GM21737 (cell line): ENCODE measurements around the gene CMTM2.
"Not testable (repeated sequence)": the region's sequence is repeated elsewhere in the genome, so short reads cannot be mapped to it uniquely, and the experiment has no call there.

ENCODE experiments used
- ATAC-seq: cut with Tn5 transposase; IDR thresholded peaks from one replicate; pipeline ENCODE4 v1.9.1; 2021; ENCODE audit warnings: mild to moderate bottlenecking, moderate library complexity; ENCODE audit not compliant: unreplicated experiment

The CMTM2 gene

GRCh38 chr16:66552286-66553177, 26.7 kb upstream of the CMTM2 start, which contains the start of gene CKLF:
CKLF (plus strand) TSS chr16:66552576; CDS start chr16:66552716, 140 bp downstream.
- ATAC-seq: peak; percentile 72

- ATAC-seq: no peak
Observed at GRCh38 chr16:66553223-66553622, 26.0 kb upstream of the CMTM2 start.

- no peak for ATAC-seq
Observed at GRCh38 chr16:66554021-66554420, 25.2 kb upstream of the CMTM2 start.

- ATAC-seq: no peak
Observed at GRCh38 chr16:66554495-66554894, 24.8 kb upstream of the CMTM2 start.

GRCh38 chr16:66560107-66560506, 19.2 kb upstream of the CMTM2 start:
- ATAC-seq: no peak

- no peak for ATAC-seq
Observed at GRCh38 chr16:66561381-66562080, 17.7 kb upstream of the CMTM2 start.

- ATAC-seq: no peak
Observed at GRCh38 chr16:66562409-66562808, 16.9 kb upstream of the CMTM2 start.

GRCh38 chr16:66562986-66563385, 16.3 kb upstream of the CMTM2 start:
- no peak for ATAC-seq

GRCh38 chr16:66563574-66564334, 15.5 kb upstream of the CMTM2 start:
- no peak for ATAC-seq

- no peak for ATAC-seq
Observed at GRCh38 chr16:66566051-66566901, 13.0 kb upstream of the CMTM2 start, which contains the start of gene CMTM1. CMTM1 (plus strand) TSS chr16:66566439; CDS start chr16:66566514, 75 bp downstream.

- not testable (repeated sequence) for ATAC-seq
Observed at GRCh38 chr16:66567270-66567669, 12.0 kb upstream of the CMTM2 start.

GRCh38 chr16:66568355-66568754, 10.9 kb upstream of the CMTM2 start:
- no peak for ATAC-seq

- no peak for ATAC-seq
Observed at GRCh38 chr16:66569131-66569530, 10.1 kb upstream of the CMTM2 start.

GRCh38 chr16:66569827-66570405, 9.3 kb upstream of the CMTM2 start:
- no peak for ATAC-seq

GRCh38 chr16:66572356-66572755, 6.9 kb upstream of the CMTM2 start:
- ATAC-seq: no peak

GRCh38 chr16:66574081-66574480, 5.2 kb upstream of the CMTM2 start:
- no peak for ATAC-seq

GRCh38 chr16:66574531-66574930, 4.7 kb upstream of the CMTM2 start:
- ATAC-seq: no peak

- ATAC-seq: no peak
Observed at GRCh38 chr16:66575060-66575459, 4.2 kb upstream of the CMTM2 start.

GRCh38 chr16:66576296-66576695, 3.0 kb upstream of the CMTM2 start:
- no peak for ATAC-seq
